ENCODE data around the gene BLACAT1.
"Not testable (repeated sequence)": the region's sequence is repeated elsewhere in the genome, so short reads cannot be mapped to it uniquely, and the experiment has no call there.

Gene BLACAT1

GRCh38 chr1:205442051-205442725 is 13.7 kb downstream of the BLACAT1 start:
- DNase-seq (ENCODE audit: low read depth, low spot score), result no peak

GRCh38 chr1:205441716-205442050 is 14.2 kb downstream of the BLACAT1 start:
- H3K27ac ChIP-seq, result peak overlapping the region; percentile 66

More at GRCh38 chr1:205442051-205442725, 13.7 kb downstream of the BLACAT1 start:
- H3K27ac ChIP-seq, result peak overlapping the region; percentile 66

GRCh38 chr1:205441318-205441633 is 14.6 kb downstream of the BLACAT1 start:
- peak overlapping the region; percentile 66 for H3K27ac ChIP-seq
- no peak for DNase-seq (ENCODE audit: low read depth, low spot score)

More at GRCh38 chr1:205441716-205442050, 14.2 kb downstream of the BLACAT1 start:
- no peak for DNase-seq (ENCODE audit: low read depth, low spot score)

GRCh38 chr1:205440476-205441317 is 15.1 kb downstream of the BLACAT1 start:
- DNase-seq (ENCODE audit: low read depth, low spot score), result peak; percentile 86
- peak overlapping the region; percentile 66 for H3K27ac ChIP-seq

- peak overlapping the region; percentile 66 for H3K27ac ChIP-seq
- no peak for DNase-seq (ENCODE audit: low read depth, low spot score)
Measured at GRCh38 chr1:205440121-205440475, 15.7 kb downstream of the BLACAT1 start.

DNA sequence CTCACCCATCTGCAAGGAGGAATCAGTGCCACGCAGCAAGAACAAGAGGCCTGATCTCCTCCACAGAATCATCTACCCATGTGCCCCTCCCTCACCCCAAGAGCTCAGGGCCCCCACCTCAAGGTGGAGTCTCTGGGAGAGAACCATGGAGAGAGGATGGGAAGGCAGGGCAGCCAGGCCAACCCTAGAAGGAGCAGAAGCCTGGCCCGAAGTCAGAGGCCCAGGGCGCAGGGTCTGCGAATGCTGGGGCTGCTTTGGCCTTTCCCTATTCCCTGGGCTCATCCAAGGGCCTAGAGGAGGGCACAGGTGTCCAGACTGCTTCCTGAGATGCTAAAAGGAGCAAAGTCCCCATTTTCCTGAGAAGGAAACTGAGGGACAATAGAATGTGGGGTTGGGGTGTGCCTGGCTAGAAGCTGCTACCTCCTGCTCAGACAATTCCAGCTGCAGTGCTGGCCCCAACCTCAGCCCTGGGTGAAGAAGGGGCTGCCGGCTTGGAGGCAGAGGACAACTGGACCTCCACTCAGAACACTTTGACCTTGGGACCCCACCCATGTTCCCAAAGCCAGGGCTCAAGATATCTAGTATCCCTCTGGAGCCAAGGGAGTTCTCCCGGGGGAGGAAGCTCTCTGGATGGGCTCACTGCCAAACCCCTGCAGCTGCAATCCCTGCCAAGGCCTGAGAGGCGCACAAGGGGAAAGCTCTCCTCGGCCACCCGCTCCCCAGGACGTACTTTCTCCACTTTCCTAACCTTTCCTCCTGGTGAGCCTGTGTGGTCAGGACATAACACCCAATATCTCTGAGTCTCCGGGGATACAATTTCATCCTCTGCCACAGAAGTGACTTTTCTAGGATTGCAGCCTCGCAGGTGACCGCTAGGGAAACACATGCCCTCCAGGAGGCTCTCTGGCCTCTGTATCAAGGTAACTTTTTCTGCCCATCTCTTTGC is 17.4 kb downstream of the BLACAT1 start:
- DNase-seq (ENCODE audit: low read depth, low spot score), result no peak
- H3K27ac ChIP-seq, result no peak overlapping the region

GRCh38 chr1:205437570-205437969 is 18.3 kb downstream of the BLACAT1 start:
- DNase-seq (ENCODE audit: low read depth, low spot score), result no peak
- no peak overlapping the region for H3K27ac ChIP-seq

GRCh38 chr1:205436776-205437410 is 19.0 kb downstream of the BLACAT1 start:
- DNase-seq (ENCODE audit: low read depth, low spot score), result no peak

DNA sequence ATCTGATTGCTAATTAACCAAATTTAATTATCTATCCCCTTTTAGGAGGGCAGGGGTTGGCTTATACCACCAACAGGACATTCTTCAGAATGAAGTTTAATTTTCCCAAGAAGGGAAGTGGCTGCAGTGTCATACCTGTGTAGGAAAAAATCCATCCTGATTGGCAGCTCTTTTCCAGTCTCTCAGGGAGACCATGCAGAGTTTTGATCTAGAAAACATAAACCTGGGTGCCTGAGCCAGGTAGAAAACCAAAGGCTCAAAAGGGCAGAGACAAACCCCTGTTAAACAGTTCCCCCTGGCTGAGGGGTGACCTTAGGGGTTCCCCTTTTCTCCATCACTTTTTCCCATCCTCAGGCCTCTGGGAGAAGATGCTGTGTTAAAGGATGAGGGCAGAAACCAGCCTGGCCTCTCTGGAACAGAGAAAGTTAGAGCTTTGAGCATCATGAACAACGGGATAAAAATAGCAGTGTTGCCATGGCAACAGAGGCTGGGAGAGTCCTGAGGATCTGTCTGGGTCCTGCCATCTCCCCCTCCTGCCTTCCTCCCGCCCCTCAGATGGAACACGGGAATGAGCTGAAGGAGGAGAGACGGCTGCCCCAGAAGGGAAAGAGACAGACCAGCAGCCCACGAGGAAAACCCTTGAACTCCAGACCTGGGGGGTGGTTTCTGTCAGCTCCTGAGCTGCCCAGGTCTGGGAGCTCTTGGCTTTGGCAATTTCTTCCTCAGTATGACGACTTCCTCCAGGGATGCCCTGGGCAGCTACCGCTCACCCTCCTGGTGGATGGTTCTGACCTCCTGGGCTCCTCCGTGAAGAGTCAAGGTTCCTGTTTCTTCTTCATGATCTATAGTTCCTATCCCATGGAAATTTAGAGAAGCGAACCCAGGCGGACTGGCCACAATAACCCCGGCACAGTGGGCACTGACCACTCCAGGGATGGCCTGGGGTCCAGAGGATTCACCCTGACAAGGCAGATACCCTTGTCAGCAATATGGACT is 20.0 kb downstream of the BLACAT1 start:
- no peak for DNase-seq (ENCODE audit: low read depth, low spot score)
- H3K27ac ChIP-seq, result no peak overlapping the region

More at GRCh38 chr1:205436776-205437410, 19.0 kb downstream of the BLACAT1 start:
- no peak overlapping the region for H3K27ac ChIP-seq

DNA sequence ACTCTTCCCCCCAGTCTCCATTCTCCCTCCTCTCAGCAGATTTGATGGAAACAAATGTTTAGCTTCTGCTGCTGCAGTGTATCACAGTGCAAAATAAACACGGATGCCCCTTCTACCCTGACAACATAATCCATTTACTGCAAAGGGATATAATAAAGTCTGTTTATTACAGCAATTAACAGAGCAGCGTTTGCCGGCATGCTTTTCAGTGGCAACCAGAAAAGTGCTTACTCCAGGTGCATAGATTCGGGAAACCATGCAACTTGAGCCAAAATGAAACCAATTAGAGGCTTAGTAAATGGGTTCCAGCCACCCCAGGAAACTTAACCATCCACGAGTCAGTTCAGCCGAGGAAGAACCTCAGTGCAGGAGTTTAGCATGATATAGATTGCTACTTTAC is 21.1 kb downstream of the BLACAT1 start:
- no peak overlapping the region for H3K27ac ChIP-seq
- DNase-seq (ENCODE audit: low read depth, low spot score), result no peak

- H3K27ac ChIP-seq; DNase-seq (ENCODE audit: low read depth, low spot score): not testable (repeated sequence)
Measured at GRCh38 chr1:205432692-205433091, 23.2 kb downstream of the BLACAT1 start.

DNA sequence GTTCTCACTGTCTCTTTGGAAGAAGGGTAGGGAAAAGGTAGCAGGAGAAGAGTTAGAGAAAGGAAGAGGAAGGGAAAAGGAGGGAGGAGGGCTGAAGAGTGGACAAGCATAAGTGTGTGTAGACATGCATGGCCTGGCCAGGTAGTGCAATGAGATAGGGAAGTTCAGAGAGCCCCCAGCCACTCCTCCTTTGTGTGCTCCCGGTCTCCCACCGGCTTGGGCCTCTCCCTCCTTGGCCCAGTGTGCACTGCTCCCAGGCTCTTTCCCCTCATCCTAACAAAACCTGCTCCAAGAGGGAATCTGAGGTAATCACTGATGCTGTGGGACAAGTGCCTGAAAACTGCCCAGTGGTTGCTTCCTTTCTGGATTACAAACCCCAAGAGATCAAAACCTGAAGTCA is 23.7 kb downstream of the BLACAT1 start:
- no peak for DNase-seq (ENCODE audit: low read depth, low spot score)

GRCh38 chr1:205430696-205431305 is 25.0 kb downstream of the BLACAT1 start:
- no peak for DNase-seq (ENCODE audit: low read depth, low spot score)
- no peak overlapping the region for H3K27ac ChIP-seq

More for the DNA sequence above, 23.7 kb downstream of the BLACAT1 start:
- no peak overlapping the region for H3K27ac ChIP-seq

DNA sequence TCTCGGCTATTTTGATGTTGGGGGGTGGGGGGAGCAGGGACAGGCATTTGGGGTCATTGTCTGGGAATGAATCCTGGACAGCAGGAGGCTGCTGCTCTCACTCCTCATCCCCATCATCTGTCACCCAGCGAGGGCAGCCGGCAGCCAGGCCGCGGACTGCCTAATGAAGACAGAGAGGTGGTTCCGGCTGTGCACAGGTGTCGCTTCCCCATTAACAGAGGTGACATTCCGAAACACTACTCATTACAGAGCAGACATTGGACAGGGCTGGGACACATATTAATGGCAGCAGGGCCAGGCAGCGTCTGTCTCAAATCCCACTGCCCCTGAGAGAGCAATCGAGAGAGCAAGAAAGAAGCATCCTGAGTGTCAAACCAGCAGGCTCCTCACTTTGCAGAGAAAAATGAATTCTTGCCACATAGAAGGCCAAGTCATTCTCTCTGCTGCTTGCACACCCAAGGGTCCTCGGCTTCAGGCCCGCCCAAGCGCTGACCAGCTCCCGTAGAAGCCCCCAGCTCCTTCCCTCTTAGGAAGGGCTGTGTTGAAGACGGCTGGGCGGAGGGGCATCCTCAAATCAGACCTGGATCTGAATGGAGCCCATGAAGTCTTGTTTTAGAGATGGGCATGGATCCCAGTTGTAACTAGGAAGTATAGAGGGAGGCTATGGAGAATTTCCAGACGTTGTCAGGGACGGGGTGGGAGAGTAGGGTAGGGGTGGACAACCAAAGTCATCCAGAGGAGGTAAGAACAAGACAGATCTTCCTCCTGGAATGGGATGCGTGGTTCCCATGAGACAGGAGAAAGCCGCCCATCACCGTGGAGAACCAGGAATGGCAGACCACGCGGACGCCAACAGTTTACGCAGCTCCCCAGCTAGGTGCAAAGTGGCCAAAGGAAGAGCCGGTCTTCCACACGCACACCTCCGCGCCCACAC is 25.8 kb downstream of the BLACAT1 start:
- no peak overlapping the region for H3K27ac ChIP-seq
- no peak for DNase-seq (ENCODE audit: low read depth, low spot score)

- no peak overlapping the region for H3K27ac ChIP-seq
- DNase-seq (ENCODE audit: low read depth, low spot score), result no peak
Measured at GRCh38 chr1:205424901-205425600, 30.8 kb downstream of the BLACAT1 start.

- no peak for DNase-seq (ENCODE audit: low read depth, low spot score)
- H3K27ac ChIP-seq, result no peak overlapping the region
Measured at GRCh38 chr1:205423814-205424399, 31.9 kb downstream of the BLACAT1 start.

Measured in epithelial cell of prostate (primary cell).